GM19324 (cell line): ENCODE measurements around the gene SH3GL1.

Source experiments
- ATAC-seq: cut with Tn5 transposase; IDR thresholded peaks from one replicate; pipeline ENCODE4 v1.9.1; 2021; ENCODE audit warnings: mild to moderate bottlenecking, moderate library complexity; ENCODE audit not compliant: unreplicated experiment, low FRiP score

SH3GL1 gene

GRCh38 chr19:4326215-4326836, 74.0 kb downstream of the SH3GL1 start:
- ATAC-seq, result no peak

GRCh38 chr19:4324228-4324627, 76.1 kb downstream of the SH3GL1 start:
- no peak for ATAC-seq

GRCh38 chr19:4323692-4324091, 76.7 kb downstream of the SH3GL1 start:
- ATAC-seq, result no peak

- ATAC-seq, result no peak
Measured at GRCh38 chr19:4322942-4323665, 77.2 kb downstream of the SH3GL1 start.

GRCh38 chr19:4320419-4320818, 79.9 kb downstream of the SH3GL1 start:
- ATAC-seq, result no peak

GRCh38 chr19:4319067-4319718, 81.2 kb downstream of the SH3GL1 start:
- ATAC-seq, result no peak

GRCh38 chr19:4318460-4318859, 81.9 kb downstream of the SH3GL1 start:
- ATAC-seq, result no peak

GRCh38 chr19:4316956-4317355, 83.4 kb downstream of the SH3GL1 start:
- no peak for ATAC-seq

- no peak for ATAC-seq
Measured at GRCh38 chr19:4313847-4314490, 86.4 kb downstream of the SH3GL1 start.
